SW 1271 (cell line): Measurements from ENCODE around the gene CARD8.
A peak's percentile ranks its signal among the peaks of the same experiment; 100 is the strongest.

Experiments
- DNase-seq, 2 experiments: peaks; one replicate each; lab custom pipeline; 2025; lab: John Stamatoyannopoulos, UW

The CARD8 gene

DNA sequence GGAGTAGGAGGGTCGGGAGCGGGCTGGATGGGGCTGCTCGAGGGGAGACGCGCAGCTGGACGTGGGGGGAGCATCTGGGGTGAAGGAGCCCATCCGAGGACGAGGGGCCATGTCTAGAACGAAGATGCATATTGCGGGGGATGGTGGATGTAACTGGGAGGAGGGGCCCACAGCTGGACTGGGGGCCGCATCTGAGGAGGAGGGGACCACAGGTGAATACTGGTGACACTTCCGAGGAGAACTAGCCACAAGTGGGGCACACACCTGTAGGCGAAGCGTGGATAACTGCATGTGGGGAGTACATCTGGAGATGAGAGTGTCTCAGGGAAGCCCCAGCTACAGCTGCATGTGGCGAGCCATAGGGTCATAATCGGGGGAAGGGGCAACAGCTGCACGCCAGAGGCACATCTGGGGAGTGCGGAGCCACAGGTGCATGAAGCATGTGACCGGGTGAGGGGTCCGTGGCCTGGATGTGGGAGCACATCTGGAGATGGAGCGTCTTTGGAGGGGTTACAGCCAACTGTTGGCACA, 84.8 kb downstream of the CARD8 start:
- no peak for DNase-seq

DNA sequence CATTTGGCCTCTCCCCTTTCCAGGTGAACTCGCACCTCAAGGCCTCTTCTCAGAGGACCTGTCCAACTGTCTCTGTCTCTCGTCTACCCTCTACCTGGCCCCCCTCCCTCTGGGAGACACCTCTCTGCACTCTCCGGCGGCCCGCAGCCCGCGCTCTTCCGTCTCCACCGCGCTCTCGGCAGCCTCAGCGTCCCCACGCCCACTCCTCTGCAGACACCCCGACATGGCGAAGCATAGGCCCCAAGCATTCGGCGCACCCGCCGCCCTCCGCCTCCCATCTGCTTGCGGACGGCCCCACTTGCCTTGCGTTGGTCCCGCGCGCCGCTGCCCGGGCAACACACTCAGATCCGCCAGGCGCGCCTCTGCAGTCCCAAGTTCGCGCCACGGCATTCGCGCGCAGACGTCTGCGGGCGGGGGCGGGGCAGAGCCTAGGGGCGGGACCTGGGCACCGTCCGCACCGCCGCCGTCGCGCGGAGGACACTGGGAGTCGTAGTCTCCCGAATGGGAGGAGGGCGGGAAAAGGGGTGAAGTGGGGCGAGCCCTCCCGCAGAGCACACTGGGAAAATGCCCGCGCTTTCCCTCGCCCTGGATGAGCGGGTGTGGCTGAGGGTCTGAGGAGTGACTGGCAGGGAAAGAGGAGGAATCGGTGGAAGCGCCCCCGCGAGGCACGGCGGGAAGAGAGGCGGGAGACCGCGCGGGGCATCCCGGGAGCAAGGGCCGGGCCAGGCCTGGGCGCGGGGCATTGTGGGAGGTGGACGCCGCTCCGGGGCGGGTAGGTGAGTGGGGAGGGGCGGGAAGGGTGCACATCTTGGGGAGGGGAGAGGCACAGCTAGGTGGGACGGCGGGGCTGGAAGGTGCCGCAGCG, 85.5 kb downstream of the CARD8 start, which contains the start of the genes LIG1 and ZSWIM9:
Gene LIG1, minus strand, starts transcription at position 406 of the 865 bp plus-strand sequence. CDS start 4,778 bp downstream, outside the sequence.
Gene ZSWIM9, plus strand, starts transcription at position 742 of the 865 bp plus-strand sequence. CDS start 1,123 bp downstream, outside the sequence.
- peak; percentile 73 to 81 for DNase-seq

DNA sequence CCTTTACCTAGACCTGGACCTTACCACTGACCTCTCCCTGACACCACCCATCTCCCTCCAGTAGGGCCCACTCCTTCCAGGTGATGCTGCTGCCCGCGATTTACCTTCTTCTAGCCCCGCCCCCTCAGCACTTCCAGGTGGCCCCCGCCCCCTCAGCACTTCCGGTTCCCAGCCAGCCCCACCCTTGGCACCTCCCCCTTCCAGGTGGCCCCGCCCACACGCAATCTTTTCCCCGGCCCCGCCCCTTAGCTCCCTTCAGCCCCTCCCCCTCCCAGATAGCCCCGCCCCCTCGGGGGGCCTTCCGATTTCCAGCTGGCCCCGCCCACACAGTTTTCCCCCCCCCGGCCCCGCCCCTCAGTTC, 86.2 kb downstream of the CARD8 start:
- peak in 1 of 2 experiments; percentile 39 for DNase-seq

DNA sequence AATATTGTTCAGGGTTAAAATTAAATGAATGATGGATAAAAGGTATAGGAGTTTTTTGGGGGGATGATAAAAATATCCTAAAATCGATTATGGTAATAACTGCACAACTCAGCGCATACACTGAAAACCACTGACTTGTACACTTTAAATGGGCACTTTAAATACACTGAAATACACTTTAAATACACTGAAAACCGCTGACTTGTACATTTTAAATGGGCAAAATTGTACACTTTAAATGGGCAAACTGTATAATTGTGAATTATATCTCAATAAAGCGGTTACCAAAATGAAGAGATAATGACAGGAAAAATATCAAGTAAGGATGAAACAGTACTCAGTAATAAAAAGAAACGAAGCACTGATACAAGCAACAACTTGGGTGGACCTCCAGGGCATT, 87.0 kb downstream of the CARD8 start:
- no peak for DNase-seq

DNA sequence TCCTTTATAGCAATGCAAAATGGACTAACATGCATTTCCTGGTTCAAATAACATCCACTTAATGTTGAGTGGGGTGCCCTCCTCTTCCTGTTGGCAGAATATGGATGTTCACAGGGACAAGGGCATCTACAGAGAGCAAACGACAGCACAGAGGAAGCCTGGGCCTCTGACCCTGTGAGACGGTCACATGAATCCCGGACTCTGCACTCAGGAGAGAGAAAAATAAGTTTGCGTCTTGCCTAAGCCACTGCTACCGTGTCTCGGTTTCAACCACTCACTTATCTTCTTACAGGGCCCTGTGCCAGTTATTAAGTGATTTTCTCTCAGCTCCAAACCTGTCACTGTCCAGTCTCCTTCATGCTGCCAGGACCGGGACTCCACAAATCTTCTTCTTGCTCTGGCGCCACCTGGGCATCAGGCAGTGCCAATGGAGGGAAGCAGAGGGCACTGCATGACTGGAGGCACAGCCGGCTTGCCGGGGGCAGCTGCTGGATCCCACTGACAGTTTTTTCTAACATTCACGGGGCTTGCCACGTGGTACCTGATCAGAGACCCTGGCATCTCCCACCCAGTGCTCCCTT, 97.4 kb downstream of the CARD8 start:
- DNase-seq, result no peak
